HG02759 (cell line): ENCODE data around the gene HSPG2.
"Not testable (repeated sequence)": the region's sequence is repeated elsewhere in the genome, so short reads cannot be mapped to it uniquely, and the experiment has no call there.

ENCODE experiments used
- ATAC-seq: cut with Tn5 transposase; IDR thresholded peaks from one replicate; pipeline ENCODE4 v1.9.1; 2021; ENCODE audit warnings: mild to moderate bottlenecking, moderate library complexity; ENCODE audit not compliant: unreplicated experiment

The HSPG2 gene

DNA sequence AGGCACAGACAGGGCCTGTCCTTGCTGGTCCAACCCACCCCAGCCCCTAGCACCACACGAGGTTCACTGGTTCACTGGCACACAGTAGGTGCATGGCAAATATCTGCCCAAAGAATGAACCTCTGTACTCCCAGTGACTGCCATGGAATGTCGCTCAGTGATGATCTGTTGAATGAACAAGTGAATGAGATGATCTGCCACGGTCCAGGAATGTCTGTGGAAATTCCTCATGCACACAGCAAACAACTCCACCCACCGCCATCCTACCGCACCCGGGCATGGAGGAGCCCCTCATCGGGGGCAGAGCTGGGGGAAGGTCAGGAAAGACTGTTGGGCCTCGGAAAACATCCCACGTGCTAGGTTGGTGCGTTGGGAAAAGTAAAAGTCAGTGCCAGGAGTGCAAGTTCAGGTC, 1.7 kb downstream of the HSPG2 start:
- no peak for ATAC-seq

DNA sequence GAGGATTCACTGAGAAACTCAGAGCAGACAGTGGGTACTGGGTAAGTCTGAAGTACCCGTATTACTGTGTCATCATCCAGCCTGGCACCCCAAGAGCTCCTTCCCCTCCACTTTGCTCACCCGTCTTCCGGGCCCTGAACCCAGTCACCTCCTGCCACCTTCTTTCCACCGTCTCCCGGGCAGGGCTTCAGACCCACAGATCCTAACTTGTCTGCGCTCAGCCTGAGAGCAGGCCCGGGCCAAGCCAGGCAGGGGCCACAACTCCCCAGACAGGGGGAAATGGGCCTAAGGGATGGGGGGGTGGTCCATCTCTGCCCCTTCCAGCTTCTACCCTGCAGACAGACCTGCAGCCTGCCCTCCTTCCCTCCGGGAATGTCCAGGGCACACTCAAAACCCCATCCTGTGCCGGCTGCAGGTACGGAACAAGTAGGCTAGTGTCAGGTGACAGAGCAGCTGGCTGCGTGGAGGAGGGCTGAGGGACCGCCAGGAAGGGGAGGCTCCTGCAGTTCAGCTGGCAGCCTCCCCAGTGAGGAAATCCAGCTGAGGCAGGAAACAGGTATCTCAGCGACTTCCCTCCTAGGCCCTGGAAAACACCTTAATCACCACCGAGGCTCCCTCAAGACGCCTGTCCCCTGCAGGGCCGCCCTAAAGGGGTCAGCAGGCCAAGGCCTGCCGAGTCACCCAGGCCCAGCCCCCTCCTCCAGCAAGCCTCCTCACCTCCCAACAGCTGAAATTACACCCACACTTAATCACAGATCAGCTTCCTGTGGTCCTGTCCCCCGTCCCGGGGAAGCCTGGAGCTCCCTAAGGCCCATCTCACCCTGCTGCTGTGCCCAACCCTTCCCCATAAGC, 3.5 kb downstream of the HSPG2 start:
- ATAC-seq = no peak

DNA sequence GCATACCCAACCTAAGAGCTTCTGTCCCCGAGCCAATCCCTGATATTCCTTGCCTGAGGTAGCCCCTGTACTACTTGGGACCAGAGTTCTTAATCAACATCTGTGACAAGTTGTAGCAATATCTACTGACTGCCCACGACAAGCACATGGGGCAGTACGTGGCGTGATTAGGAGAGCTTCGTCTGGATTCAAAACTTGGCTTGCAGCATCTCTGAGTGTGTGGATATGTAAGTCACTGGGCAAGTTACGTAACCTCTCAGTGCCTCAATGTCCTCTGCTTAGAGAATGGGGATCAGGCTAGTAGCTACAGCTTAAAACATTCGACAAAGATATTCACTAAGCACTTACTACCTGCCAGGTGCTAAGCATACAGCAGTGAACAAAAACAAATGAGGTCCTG, 5.0 kb downstream of the HSPG2 start:
- no peak for ATAC-seq

DNA sequence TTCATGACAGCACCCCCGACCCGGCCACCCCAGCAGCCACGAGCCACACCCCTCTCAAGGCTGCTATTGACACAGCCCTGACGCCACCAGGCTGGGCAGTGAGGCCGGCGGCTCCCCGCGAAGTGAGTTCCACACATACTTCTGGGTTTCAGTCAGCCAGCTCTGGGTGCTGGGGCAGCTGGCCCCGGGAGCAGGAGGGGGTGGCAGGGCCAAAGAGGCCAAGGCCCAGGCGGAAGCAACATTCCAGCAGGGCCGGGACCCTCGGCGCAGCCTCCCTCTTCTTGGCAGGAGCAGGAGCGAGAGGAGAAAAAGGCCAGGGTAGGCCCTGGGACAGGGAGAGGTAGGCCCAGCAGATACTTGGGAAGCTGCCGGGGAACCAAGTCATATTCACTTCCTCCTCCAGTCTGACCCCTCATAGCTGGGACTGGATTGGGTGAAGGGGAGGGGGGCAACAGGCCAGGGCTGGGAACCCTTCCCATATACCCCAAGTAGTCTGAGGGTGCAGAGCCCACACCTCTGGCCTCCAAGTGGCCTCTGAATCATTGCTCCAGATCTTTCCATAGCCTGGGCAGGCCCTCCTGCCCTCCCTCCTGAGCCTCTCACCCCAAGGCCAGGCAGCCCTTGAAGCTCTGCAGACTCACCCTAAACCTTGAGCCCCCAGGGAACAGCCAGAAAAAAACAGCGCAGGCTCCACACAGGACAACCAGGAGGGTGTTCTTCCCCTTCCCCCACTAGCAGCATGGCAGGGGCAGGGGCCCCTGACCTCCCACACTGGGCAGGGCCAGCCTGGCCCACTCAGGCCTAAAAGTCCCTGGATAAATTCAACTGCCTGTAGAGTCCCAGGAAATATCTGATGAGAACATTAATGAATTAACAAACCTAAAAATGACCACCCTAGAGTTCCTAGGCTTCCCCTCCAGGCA, 5.7 kb downstream of the HSPG2 start:
- ATAC-seq = no peak

DNA sequence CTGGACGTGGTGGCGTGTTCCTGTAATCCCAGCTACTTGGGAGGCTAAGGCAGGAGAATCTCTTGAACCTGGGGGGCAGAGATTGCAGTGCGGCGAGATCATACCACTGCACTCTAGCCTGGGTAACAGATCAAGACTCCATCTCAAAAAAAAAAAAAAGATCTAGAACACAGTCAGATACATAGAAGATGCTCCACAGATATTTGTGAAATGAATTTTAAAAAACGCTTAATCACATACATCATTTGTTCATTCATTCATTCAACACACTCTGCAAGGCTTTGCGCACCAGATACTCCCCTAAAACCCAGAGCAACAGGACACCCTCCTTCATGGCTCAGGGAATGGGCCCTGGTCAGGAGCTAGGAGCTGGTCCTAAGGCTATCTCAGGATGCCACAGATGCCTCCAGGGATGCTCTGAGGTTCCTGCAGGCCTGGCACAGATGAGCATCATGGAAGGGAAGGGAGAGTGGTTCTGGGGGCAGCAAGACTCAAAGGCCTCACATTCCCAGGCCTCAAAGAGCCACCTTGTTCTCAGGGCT, 6.4 kb downstream of the HSPG2 start:
- ATAC-seq = no peak

DNA sequence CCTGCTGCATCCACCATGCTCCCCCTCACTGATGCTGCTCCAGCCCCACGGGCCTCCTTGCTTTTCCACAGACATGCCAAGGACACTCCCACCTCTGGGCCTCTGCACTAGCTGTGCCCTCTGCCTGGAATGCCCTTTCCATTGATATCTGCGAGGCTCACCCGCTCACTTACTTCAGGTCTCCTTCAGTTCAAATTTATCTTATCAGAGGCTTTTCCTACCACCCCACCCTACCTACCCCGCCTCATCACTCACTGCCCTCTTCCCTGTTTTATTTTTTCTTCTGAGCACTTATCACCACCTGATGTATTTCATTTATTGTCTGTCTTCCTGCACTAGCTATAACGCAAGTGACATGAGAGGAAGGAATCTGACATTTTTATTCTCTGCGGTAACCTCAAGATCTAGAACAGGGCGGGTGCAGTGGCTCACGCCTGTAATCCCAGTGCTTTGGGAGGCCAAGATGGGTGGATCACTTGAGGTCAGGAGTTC, 7.0 kb downstream of the HSPG2 start:
- no peak for ATAC-seq

DNA sequence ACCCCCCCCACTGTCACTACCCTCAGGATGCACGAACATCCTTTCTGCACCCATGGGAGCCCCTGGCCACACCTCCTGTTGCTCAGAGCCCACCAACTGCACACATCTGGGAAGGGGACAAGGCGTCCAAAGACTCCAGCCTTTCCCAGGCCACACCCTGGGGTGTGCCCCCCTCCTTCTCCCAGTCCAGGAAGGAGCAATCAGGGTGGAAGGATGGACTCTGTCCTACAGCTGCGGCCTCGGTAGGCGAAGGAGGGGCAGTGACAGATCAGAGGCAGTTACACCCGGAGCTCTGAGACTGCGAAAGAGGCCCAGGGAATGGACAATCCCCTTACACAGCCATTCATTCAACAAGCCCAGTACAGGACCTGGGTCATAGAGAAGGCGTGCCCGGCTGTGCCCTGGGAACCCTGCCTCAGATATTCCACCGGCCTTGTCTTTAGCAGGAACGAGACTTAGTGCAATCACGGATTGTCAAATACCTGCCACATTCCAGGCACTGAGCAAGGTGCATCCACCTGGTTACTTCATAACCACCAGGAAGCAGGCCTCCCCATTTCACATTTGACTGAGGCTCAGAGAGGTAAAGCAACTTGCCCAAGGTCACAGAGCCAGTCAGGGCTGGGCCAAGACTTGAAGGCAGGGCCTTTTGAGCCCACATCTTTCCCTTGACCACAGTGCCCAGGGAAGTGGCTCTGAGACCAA, 9.4 kb downstream of the HSPG2 start:
- ATAC-seq = no peak

DNA sequence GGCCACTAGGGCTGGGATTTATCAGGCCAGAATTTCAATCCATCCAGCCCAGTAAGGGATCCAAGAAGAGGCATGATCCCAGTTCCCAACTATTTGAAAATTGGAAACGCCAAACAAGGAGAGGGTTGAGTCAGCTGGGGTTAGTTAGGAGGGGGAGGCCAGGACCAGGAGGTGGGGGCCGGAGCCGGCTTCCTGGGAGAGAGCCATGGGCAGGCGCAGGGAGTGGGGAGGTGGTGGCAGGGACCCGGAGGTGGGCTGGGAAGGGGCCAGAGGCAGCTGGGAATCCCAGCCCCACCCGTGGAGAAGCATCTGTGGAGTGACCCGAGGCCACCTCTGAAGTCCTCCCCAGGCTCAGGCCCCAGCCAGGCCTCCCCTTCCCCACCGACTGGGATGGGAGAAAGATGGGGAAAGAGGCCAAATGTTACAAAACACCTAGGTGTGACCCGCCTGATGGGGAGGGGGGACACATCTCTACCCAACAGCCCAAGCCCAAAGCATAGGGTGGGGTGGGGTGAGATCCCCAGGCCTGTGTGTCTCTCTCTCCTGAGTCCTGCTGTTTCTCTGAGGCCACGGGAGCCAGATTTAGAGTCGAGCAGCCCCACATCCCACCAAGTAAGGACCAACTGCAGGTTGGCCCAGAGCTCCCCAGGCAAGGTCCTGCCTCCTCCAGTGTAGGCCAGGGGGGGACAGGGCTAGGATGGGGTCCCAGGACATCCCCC, 10.1 kb downstream of the HSPG2 start:
- ATAC-seq = no peak

DNA sequence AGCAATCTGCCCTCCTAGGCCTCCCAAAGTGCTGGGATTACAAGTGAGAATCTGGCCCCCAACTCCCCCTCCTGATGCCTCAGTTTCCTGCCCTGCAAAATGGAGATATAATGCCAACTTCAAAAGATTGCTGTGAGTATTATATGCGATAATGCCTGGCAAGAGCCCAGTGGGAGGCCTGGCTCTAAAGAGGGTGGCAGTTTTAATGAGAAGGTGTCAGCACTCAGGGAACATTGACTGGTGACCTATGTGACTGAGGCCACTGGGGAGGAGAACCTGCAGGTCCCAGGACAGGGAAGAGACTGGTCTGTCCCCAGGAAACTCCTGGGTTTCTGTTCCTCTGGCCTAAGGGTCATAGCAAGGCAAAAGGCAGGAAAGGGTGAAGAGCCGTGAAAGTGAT, 11.0 kb downstream of the HSPG2 start:
- no peak for ATAC-seq

DNA sequence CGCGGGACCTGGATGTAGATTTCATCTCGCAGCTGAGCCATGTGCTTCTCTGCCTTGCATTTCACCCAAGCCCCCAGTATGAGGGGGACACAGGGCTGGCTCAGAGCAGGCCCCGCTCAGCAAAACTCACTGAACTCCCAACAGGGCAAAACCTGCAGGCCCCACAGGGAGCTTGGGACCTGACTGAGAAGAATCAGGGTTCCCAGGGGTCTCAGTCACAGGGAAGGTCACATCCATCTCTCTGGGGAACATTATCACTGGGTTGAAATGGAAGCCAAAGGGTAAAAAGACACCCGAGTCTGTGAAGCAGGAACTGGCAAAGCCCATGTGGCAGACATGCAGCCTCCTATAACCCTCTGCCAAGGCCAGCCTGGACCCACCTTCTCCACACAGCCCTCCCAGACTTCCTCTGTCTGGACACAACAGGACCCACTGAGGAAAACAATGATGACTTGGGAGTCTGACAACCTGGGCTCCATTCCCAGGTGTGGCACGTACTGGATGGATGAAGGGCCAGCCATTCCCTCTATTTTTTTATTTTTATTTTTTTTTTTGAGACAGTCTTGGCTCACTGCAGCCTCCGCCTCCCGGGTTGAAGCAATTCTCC, 11.7 kb downstream of the HSPG2 start:
- no peak for ATAC-seq

DNA sequence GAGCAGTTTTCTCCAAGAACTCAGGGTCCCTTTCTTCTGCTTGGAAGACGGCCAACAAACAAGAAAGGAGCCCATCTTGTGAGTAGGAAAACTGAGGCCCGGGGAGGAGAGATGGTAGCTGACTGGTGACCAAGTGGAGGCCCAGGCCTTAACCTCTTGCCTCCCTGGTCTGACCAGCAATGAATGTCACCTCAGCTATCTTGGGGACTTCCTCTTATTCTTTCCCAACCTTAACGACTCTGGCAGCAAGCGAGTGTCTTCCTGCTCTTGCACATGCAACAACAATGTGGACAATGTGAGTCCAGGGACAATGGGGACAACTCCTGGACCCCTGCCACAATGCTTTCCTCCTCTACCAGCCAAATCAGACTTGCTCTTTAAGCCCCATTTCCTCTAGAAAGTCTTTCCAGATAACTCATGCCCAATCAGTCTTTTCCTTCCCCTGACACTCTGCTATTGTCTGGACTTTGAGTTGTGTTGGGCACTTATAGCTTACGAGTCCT, 12.6 kb downstream of the HSPG2 start:
- ATAC-seq = no peak

DNA sequence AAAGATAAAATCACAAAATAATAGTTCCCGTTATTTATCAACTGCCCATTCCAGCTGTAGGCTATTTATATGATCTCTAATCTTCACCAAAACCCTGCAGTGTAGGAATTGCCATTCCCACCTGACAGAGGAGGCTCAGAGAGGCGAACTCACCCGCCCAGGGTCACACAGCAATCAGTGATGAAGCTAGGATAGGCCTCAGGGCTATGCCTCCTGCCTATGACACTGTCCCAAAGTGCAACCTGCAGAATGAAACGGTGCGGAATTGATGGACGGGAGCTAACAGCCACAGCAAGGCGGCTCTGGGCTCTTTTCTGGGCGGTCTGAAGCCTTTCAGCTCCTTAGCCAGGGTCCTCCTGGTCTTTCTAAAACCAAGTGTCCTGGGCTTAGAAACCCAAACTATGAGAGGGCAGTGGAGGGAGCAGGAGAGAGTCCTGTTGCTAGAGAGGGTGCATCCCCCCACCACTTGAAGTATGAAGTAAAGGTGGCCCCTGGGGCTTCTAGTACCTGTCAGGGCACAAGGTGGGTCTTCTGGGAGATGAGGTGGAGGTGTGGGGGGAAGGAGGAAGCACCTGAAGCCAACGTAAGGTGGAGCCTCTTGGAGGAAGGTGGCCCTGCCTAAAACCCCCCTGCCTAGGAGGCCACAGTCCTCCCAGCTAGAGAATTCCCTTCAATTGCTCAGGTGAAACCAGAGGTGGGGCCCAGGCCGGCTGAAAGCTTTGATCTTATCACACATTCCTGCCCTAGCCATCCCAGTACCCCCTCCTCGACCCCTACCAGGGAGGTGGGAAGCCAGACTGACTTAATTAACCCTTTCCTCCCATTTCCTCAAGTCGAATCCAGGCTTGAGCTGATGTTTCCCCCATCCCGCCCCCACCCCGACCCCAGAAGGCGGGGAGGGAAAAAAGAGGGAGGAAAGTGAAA, 14.8 kb downstream of the HSPG2 start:
- ATAC-seq = no peak

DNA sequence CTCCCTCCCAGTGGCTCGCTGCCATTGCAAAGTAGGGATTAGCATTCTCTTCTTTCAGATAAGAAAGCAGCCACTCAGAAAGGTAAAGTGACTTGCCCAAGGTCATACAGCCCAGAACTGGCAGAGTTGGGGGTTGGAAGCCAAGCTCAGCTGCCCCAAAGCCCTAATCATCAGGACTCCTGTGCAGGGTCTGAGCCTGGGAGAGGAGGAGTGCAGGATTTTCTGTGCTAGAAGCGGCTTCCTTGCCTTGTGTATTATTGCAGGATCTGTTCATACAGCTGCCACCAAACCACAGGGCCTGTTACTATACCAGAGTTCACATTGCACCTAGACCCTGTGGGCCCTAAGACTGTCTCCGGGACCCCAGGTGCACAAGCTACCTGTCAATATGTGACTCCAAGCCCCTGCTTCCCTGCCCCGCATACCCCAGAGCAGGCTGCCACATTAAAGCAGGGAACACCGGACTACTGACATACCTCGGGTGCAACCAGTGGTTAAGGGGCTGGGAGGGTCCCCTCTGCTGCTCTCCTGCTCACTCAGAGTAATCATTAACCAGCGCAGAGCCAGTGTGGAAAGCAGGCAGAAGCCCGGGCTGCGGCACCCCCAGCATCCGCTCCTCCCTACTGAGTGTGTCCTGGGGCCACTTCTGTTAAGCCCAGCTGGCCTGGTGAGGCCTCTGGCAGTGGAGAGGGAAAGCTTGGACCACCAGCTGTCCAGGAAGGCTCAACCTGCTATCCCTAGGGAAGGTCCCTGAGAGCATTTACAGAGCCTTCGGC, 15.8 kb downstream of the HSPG2 start:
- ATAC-seq = no peak

DNA sequence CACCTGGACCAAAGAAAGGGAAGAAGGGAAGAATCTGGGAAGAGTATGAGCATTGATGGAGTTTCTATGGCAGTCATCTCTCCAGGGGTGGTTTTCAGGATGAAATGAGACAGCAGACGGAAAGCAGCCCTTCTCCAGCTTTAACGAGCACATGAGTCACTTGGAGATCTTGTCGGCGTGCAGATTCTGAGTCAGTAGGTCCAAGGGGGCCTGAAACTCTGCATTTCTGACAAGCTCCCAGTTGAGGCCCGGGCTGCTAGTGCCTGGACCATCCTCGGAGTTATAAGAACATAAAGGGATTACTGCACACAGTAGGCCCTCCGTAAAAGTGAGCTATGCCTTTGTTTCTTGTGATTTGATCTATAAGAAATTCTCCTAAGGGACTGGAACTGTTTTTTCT, 17.6 kb downstream of the HSPG2 start:
- ATAC-seq = no peak

DNA sequence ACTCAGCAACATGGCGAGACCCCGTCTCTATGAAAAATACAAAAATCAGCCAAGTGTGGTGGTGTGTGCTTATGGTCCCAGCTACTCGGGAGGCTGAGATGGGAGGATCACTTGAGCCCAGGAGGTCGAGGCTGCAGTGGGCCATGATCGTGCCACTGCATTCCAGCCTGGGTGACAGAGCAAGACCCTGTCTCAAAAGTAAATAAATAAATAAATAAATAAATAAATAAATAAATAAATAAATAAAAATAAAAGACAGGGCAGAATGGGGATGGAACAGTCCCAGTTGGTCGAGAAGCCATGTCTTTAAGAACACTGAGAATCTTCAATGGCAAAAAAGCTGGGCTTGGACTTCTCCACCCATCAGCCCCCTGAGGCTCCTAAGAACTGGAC, 19.9 kb downstream of the HSPG2 start:
- not testable (repeated sequence) for ATAC-seq

DNA sequence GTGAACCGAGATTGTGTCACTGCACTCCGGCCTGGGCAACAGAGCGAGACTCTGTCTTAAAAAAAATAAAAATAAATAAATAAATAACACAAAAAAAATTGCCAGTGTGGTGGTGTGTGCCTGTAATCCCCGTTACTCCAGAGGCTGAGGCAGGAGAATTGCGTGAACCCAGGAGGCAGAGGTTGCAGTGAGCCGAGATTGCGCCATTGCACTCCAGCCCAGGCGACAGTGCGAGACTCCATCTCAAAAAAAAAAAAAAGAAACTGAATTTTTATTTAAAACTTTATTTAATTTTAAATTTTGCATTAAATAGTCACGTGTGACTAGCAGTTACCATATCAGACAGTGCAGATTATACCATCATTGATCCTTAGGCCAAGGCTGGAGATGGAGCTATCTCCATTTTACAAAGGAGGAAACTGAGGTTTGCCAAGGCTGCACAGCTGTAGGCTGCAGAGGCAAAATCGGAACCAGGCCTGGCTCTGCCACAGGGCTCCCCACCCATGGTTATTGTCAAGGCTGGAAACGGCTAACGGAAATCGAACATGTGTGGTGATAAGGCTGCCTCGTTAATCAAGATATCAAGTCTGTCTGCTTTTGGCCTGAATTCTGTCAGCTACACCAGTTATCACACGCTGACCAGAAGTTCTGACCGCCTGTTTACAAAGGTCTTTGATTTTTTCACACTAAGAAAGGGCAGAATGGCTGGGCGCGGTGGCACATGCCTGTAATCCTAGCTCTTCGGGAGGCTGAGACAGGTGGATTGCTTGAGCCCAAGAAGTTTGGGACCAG, 20.5 kb downstream of the HSPG2 start:
- ATAC-seq = no peak
